IMR-90 (cell line): ENCODE measurements around the gene GPC5. TPM values are rescaled to one million over a fixed set of nuclear protein-coding genes. Genes with fewer than 3 reads are reported as not detected.

ENCODE experiments used
- ATAC-seq: fragments of 200-7000 bp; cut with Tn5 transposase; 2 replicates; pipeline ENCODE4 v1.9.1; 2020; ENCODE audit warnings: low read depth, mild to moderate bottlenecking, moderate library complexity
- BruUV-seq: library from RNA; stranded (reverse); fragments of 400-500 nt; replicated peaks from 2 replicates; lab custom pipeline; 2021; lab: Mats Ljungman, UMichigan
- CTCF ChIA-PET: fragments of 300-600 bp; formaldehyde crosslinking; extraction: SDS; loops from one replicate; lab custom pipeline; 2021; ENCODE audit warnings: antibody characterized with exemption; lab: Yijun Ruan, JAX
- POLR2A ChIA-PET: fragments of 300-600 bp; sonication (Branson Sonifier 250); formaldehyde crosslinking; loops from one replicate; lab custom pipeline; 2022; ENCODE audit warnings: antibody characterized with exemption; ENCODE audit not compliant: unreplicated experiment; lab: Charles Lee
- DNase-seq: peaks from one replicate; pipeline ENCODE4 v3.0.0; 2013
- H2AFZ ChIP-seq: replicated peaks from 2 replicates; pipeline ENCODE3; 2013; ENCODE audit warnings: low read length, mild to moderate bottlenecking; ENCODE audit not compliant: poor library complexity
- H2AK5ac ChIP-seq: 2 replicates; pipeline ENCODE4 v1.6.1; 2013; ENCODE audit warnings: low read depth, low read length, inconsistent platforms
- H2AK9ac ChIP-seq: replicated peaks from 2 replicates; pipeline ENCODE3; 2013; ENCODE audit warnings: mild to moderate bottlenecking, low read depth, low read length, moderate library complexity; ENCODE audit not compliant: poor library complexity
- H2BK120ac ChIP-seq: 2 replicates; pipeline ENCODE4 v1.6.1; 2013; ENCODE audit warnings: low read depth, low read length, inconsistent platforms
- H2BK15ac ChIP-seq: 3 replicates; pipeline ENCODE4 v1.6.1; 2013; ENCODE audit warnings: low read depth, low read length, inconsistent platforms
- H2BK20ac ChIP-seq: 2 replicates; pipeline ENCODE4 v1.6.1; 2013; ENCODE audit warnings: low read depth, mild to moderate bottlenecking, inconsistent platforms, low read length, moderate library complexity
- H2BK5ac ChIP-seq: 2 replicates; pipeline ENCODE4 v1.6.1; 2013; ENCODE audit warnings: mild to moderate bottlenecking, low read depth, low read length, inconsistent platforms; ENCODE audit not compliant: poor library complexity, severe bottlenecking
- H3K14ac ChIP-seq: replicated peaks from 2 replicates; pipeline ENCODE4 v1.6.1; 2013; ENCODE audit warnings: low read depth, low read length, inconsistent platforms
- H3K18ac ChIP-seq: 2 replicates; pipeline ENCODE4 v1.6.1; 2013; ENCODE audit warnings: low read depth, low read length, control low read depth
- H3K23ac ChIP-seq: 2 replicates; pipeline ENCODE4 v1.6.1; 2013; ENCODE audit warnings: low read depth, low read length, inconsistent platforms
- H3K27ac ChIP-seq: 2 replicates; pipeline ENCODE4 v1.5.1; 2013; ENCODE audit warnings: mild to moderate bottlenecking, control low read depth, low read length; ENCODE audit not compliant: insufficient read depth
- H3K27me3 ChIP-seq: 2 replicates; pipeline ENCODE4 v1.6.1; 2013; ENCODE audit warnings: low read length; ENCODE audit not compliant: control insufficient read depth, insufficient read depth
- H3K36me3 ChIP-seq: 2 replicates; pipeline ENCODE4 v1.6.1; 2013; ENCODE audit warnings: low read length, mixed read lengths; ENCODE audit not compliant: control insufficient read depth, insufficient read depth
- H3K4ac ChIP-seq: 2 replicates; pipeline ENCODE4 v1.6.1; 2013; ENCODE audit warnings: low read depth, low read length, inconsistent platforms
- H3K4me1 ChIP-seq: 2 replicates; pipeline ENCODE4 v1.6.1; 2013; ENCODE audit warnings: low read length, mixed read lengths; ENCODE audit not compliant: control insufficient read depth, insufficient read depth
- H3K4me2 ChIP-seq: 2 replicates; pipeline ENCODE4 v1.6.1; 2013; ENCODE audit warnings: low read depth, mild to moderate bottlenecking, control low read depth, low read length, moderate library complexity
- H3K4me3 ChIP-seq: 2 replicates; pipeline ENCODE4 v1.5.1; 2013; ENCODE audit warnings: low read depth, mild to moderate bottlenecking, control low read depth, low read length, moderate library complexity; ENCODE audit not compliant: insufficient read depth
- H3K56ac ChIP-seq: 2 replicates; pipeline ENCODE4 v1.6.1; 2013; ENCODE audit warnings: low read length, inconsistent platforms; ENCODE audit not compliant: insufficient read depth; ENCODE audit errors: extremely low read depth
- H3K79me1 ChIP-seq, 2 experiments: 2 replicates each; pipeline ENCODE4 v1.6.1; 2013; ENCODE audit warnings: low read length in 2 of 2, inconsistent platforms in 1 of 2, low read depth in 1 of 2
- H3K9ac ChIP-seq: 2 replicates; pipeline ENCODE4 v1.6.1; 2013; ENCODE audit warnings: low read depth, low read length, control low read depth
- H3K9me1 ChIP-seq: 2 replicates; pipeline ENCODE4 v1.6.1; 2013; ENCODE audit warnings: low read length, inconsistent platforms; ENCODE audit not compliant: insufficient read depth
- H3K9me3 ChIP-seq: 2 replicates; pipeline ENCODE4 v1.6.1; 2013; ENCODE audit warnings: low read length; ENCODE audit not compliant: control insufficient read depth, insufficient read depth
- H4K20me1 ChIP-seq: 2 replicates; pipeline ENCODE4 v1.6.1; 2013; ENCODE audit warnings: low read length, inconsistent platforms; ENCODE audit not compliant: insufficient read depth
- H4K5ac ChIP-seq: 2 replicates; pipeline ENCODE4 v1.6.1; 2013; ENCODE audit warnings: mild to moderate bottlenecking, low read depth, low read length, control low read depth
- H4K8ac ChIP-seq, 2 experiments: 2 replicates each; pipeline ENCODE4 v1.6.1; 2013; ENCODE audit warnings: low read depth in 2 of 2, low read length in 2 of 2, control low read depth in 1 of 2, inconsistent platforms in 1 of 2
- H4K91ac ChIP-seq: 2 replicates; pipeline ENCODE4 v1.6.1; 2013; ENCODE audit warnings: low read depth, low read length, inconsistent platforms; ENCODE audit not compliant: insufficient read depth
- BHLHE40 ChIP-seq: fragments of 150-350 bp; IDR thresholded peaks from 2 replicates; pipeline ENCODE4 v1.6.1; 2016; ENCODE audit warnings: mild to moderate bottlenecking, low read depth, low read length
- CEBPB ChIP-seq: IDR thresholded peaks from 2 replicates; pipeline ENCODE4 v1.6.1; 2012; ENCODE audit warnings: low read depth, low read length, improper control_type of control experiment
- CTCF ChIP-seq: conservative IDR thresholded peaks from 2 replicates; pipeline ENCODE4 v1.5.1; 2012; ENCODE audit warnings: mild to moderate bottlenecking, low read depth, low read length, improper control_type of control experiment
- ELK1 ChIP-seq: fragments of 150-350 bp; IDR thresholded peaks from 2 replicates; pipeline ENCODE4 v1.6.1; 2016; ENCODE audit warnings: low read depth, mild to moderate bottlenecking, low read length, moderate library complexity, borderline replicate concordance
- FOS ChIP-seq: fragments of 150-350 bp; IDR thresholded peaks from 2 replicates; pipeline ENCODE4 v1.6.1; 2016; ENCODE audit warnings: low read depth, low read length
- MAFK ChIP-seq: IDR thresholded peaks from 2 replicates; pipeline ENCODE4 v1.6.1; 2012; ENCODE audit warnings: low read depth, low read length, improper control_type of control experiment
- MAZ ChIP-seq: IDR thresholded peaks from 2 replicates; pipeline ENCODE4 v1.6.1; 2012; ENCODE audit warnings: low read depth, mild to moderate bottlenecking, low read length, improper control_type of control experiment, moderate library complexity, borderline replicate concordance
- MXI1 ChIP-seq: IDR thresholded peaks from 2 replicates; pipeline ENCODE4 v1.6.1; 2012; ENCODE audit warnings: low read depth, mild to moderate bottlenecking, low read length, moderate library complexity, borderline replicate concordance
- NFE2L2 ChIP-seq: fragments of 150-350 bp; IDR thresholded peaks from 2 replicates; pipeline ENCODE4 v1.6.1; 2016; ENCODE audit warnings: low read depth, mild to moderate bottlenecking, low read length
- POLR2A ChIP-seq: IDR thresholded peaks from 2 replicates; pipeline ENCODE4 v1.6.1; 2012; ENCODE audit warnings: mild to moderate bottlenecking, low read depth, low read length
- RAD21 ChIP-seq: IDR thresholded peaks from 2 replicates; pipeline ENCODE4 v1.6.1; 2012; ENCODE audit warnings: low read length, improper control_type of control experiment
- RCOR1 ChIP-seq: IDR thresholded peaks from 2 replicates; pipeline ENCODE4 v1.6.1; 2012; ENCODE audit warnings: mild to moderate bottlenecking, low read length, improper control_type of control experiment; ENCODE audit not compliant: insufficient replicate concordance
- RFX5 ChIP-seq: IDR thresholded peaks from 2 replicates; pipeline ENCODE4 v1.8.0; 2012; ENCODE audit warnings: low read depth, mild to moderate bottlenecking, low read length, moderate library complexity
- SMC3 ChIP-seq: fragments of 150-350 bp; IDR thresholded peaks from 2 replicates; pipeline ENCODE4 v1.6.1; 2016; ENCODE audit warnings: low read depth, mild to moderate bottlenecking, antibody characterized with exemption, low read length, moderate library complexity
- USF2 ChIP-seq: fragments of 150-350 bp; IDR thresholded peaks from 2 replicates; pipeline ENCODE4 v1.6.1; 2017; ENCODE audit warnings: mild to moderate bottlenecking, antibody characterized with exemption, low read length, low read depth
- WGBS, 2 experiments: methylation state at CpG; one replicate each; pipeline versions ENCODE4 v1.1.5 to v1.1.7; 2013; ENCODE audit warnings: missing lambda C conversion rate in 2 of 2; ENCODE audit not compliant: insufficient read length in 1 of 2; ENCODE audit errors: extremely low coverage in 2 of 2; 5-methylcytosine and 5-hydroxymethylcytosine counted together
- dilution Hi-C: fragments of 300-500 bp; cut with HindIII; formaldehyde crosslinking; loops from one replicate; pipeline ENCODE4 v1.14.3; 2018; ENCODE audit warnings: low sequenced_read_pairs; ENCODE audit not compliant: unreplicated experiment
- in situ Hi-C: fragments of 300-500 bp; cut with MboI; formaldehyde crosslinking; loops from 3 replicates; pipeline ENCODE4 v1.14.3; 2019; ENCODE audit warnings: low sequenced_read_pairs, inconsistent platforms, mixed read lengths
- intact Hi-C: fragments of 100-400 bp; cut with micrococcal nuclease; formaldehyde crosslinking; loops from 2 replicates; pipeline ENCODE4 v1.10.0; 2022
- polyA plus RNA-seq, 3 experiments: library from polyadenylated mRNA; depleted of rRNA; stranded (reverse); fragments of >200 nt; gene quantifications; 2 replicates each; pipeline ENCODE4 v1.2.3, GENCODE V29; 2012; ENCODE audit warnings: low replicate concordance in 1 of 3
- total RNA-seq: library from RNA; depleted of rRNA; stranded (reverse); fragments of >200 nt; gene quantifications from 2 replicates; pipeline ENCODE4 v1.2.3, GENCODE V29; 2012

Gene GPC5
- total and polyA plus RNA-seq, 2 of the 4 experiments (the other 2 are of a cell fraction), result 0.94 to 1.8 TPM

- dilution Hi-C loops, result no loop called here
- ChIA-PET POLR2A (no interaction called here), CTCF (no interaction called here)
- no peak overlapping the region for H2BK5ac ChIP-seq
- H3K27ac ChIP-seq, result no peak overlapping the region
- BruUV-seq, result no TSS peak
- H2AK5ac ChIP-seq, result no peak overlapping the region
- ATAC-seq, result no peak
- no peak overlapping the region for H2AK9ac ChIP-seq
- no peaks in the 10 kb centered on the region for H3K36me3 ChIP-seq
- H2BK15ac ChIP-seq, result no peak overlapping the region
- H3K4me1 ChIP-seq, result no peaks in the 10 kb centered on the region
- H3K23ac ChIP-seq, result no peak overlapping the region
- H2BK20ac ChIP-seq, result no peak overlapping the region
- no peaks in the 10 kb centered on the region for H4K20me1 ChIP-seq
- H2BK120ac ChIP-seq, result no peak overlapping the region
- H3K9me3 ChIP-seq, result peaks cover 2% of the 10 kb centered on the region; the same call in 1 of the 2 replicates
- H3K9ac ChIP-seq, result no peak overlapping the region
- no peaks in the 10 kb centered on the region for H3K79me1 ChIP-seq
- H3K9me1 ChIP-seq, result no peaks in the 10 kb centered on the region
- in situ Hi-C loops, result no loop called here
- H3K56ac ChIP-seq, result no peak overlapping the region
- no peak overlapping the region for H3K4me3 ChIP-seq
- no peak for DNase-seq
- intact Hi-C loops, result no loop called here
- WGBS, 2 experiments, result no CpG with 5 or more reads among the region's 4 CpGs
- no peak overlapping the region for H3K18ac ChIP-seq
- H2AFZ ChIP-seq, result no peak overlapping the region
- TF ChIP-seq RFX5 (no peak), RCOR1 (no peak), FOS (no peak), SMC3 (no peak), CEBPB (no peak), MAZ (no peak), CTCF (no peak), BHLHE40 (no peak), MXI1 (no peak), RAD21 (no peak), USF2 (no peak), POLR2A (no peak), MAFK (no peak), ELK1 (no peak), NFE2L2 (no peak)
- H3K4ac ChIP-seq, result no peak overlapping the region
- H4K8ac ChIP-seq, result no peak overlapping the region
- no peak overlapping the region for H3K4me2 ChIP-seq
- no peak overlapping the region for H3K14ac ChIP-seq
- no peaks in the 10 kb centered on the region for H3K27me3 ChIP-seq
- no peak overlapping the region for H4K5ac ChIP-seq
- no peak overlapping the region for H4K91ac ChIP-seq
Observed at GRCh38 chr13:92589955-92590354, 1191.5 kb downstream of the GPC5 start.
